Measurements from ENCODE around the gene UCP1.

DNA sequence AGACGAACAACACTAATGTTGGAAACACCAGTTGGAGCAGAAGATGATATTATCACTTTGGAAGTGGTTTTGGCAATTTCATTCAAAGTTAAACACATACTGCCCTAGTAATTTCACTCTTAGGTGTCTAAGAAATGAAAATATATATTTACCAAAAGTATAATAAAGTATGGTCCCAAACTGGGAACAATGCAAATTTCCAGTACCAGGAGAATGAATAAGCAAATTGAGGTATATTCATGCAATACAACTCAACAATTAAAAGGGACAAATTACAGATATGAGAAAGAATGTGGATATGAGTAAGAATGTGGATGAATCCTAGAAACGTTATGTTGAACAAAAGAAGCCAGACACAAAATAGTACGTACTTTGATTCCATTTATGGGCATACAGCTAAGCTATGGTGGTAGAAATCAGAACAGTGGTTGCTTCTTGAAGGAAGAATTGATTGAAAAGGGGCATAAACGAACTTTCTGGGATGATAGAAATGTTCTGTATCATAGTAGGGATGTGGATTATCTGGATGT, 34.7 kb downstream of the UCP1 start:
- TF ChIP-seq, protein P1, sequence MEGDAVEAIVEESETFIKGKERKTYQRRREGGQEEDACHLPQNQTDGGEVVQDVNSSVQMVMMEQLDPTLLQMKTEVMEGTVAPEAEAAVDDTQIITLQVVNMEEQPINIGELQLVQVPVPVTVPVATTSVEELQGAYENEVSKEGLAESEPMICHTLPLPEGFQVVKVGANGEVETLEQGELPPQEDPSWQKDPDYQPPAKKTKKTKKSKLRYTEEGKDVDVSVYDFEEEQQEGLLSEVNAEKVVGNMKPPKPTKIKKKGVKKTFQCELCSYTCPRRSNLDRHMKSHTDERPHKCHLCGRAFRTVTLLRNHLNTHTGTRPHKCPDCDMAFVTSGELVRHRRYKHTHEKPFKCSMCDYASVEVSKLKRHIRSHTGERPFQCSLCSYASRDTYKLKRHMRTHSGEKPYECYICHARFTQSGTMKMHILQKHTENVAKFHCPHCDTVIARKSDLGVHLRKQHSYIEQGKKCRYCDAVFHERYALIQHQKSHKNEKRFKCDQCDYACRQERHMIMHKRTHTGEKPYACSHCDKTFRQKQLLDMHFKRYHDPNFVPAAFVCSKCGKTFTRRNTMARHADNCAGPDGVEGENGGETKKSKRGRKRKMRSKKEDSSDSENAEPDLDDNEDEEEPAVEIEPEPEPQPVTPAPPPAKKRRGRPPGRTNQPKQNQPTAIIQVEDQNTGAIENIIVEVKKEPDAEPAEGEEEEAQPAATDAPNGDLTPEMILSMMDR (IDR thresholded peaks at IDR 0.05), result no peak
- no peak for TF ChIP-seq POLR2A (IDR thresholded peaks at IDR 0.05)

All from lower leg skin (tissue), 3 donors.